HG03571 (cell line): ENCODE data around the gene CISD3.
A peak's percentile ranks its signal among the peaks of the same experiment; 100 is the strongest.

Source experiments
- ATAC-seq: cut with Tn5 transposase; IDR thresholded peaks from one replicate; pipeline ENCODE4 v1.9.1; 2021; ENCODE audit not compliant: unreplicated experiment

Gene CISD3

DNA sequence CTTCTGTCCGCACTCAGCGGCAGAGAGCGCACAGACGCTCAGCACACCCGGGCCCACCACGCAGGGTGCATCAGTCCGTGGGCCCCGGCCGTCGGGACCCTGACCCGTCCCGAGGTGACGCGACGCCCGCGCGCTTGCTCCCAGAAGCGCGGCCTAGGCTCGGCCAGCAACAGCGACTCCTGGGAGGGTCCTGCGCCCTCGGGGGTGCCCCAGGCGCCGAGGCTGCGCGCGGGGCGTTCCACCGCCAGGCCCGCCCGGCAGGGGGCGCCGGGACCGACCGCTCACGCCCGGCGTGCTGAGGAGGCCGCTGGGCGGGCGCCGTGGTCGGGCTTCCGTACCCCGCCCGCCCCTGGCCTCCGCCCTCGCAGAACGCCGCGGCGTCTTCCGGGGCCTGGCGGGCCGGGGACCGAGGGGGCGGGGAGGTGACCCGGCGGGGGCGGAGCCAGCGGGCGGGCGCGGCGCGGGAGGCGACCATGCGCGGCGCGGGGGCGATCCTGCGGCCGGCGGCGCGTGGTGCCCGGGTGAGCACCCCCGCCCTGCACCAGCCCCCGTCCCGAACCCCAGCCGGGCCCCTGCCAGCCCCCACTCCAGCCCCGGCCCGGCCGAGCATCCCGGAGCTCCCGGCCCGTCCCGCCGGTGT lies at the start of gene CISD3:
CISD3 (plus strand) TSS at position 456 of the 640 bp plus-strand sequence; CDS start at position 474, 18 bp downstream.
- ATAC-seq: peak; percentile 67

DNA sequence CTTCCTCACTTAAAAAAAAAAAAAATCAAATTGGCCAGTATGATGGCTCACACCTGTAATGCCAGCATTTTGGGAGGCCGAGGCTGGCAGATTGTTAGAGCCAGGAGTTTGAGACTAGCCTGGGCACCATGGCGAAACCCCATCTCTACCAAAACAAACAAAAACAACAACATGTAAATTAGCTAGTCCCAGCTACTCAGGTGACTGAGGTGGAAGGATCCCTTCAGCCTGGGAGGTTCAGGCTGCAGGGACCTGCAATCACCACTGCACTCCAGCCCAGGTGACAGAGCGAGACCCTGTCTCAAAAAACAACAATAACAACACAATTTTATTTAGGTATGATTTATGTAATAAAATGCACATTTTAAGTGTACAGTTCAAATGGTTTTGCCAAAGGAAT lies 49.0 kb upstream of the CISD3 start:
- no peak for ATAC-seq

- ATAC-seq: no peak
Measured at GRCh38 chr17:38685491-38685890, 44.6 kb upstream of the CISD3 start.

DNA sequence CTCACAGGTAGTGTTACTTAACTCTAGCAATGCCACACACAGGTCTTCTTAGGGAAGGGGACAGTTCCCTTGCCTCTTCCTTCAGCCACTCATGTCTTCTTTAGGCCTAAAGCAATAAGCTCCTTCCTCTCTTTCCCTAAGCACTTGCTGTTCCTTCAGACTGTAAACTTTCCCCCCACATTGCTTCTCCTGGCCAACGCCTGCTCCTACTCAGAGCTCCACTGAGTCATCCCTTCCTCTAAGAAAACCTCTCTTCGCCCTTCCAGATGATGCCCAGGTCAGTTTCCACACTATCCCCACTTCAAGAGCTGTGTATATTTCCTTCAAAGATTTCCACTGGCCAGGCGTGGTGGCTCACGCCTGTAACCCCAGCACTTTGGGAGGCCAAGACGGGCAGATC lies 42.9 kb upstream of the CISD3 start:
- no peak for ATAC-seq

DNA sequence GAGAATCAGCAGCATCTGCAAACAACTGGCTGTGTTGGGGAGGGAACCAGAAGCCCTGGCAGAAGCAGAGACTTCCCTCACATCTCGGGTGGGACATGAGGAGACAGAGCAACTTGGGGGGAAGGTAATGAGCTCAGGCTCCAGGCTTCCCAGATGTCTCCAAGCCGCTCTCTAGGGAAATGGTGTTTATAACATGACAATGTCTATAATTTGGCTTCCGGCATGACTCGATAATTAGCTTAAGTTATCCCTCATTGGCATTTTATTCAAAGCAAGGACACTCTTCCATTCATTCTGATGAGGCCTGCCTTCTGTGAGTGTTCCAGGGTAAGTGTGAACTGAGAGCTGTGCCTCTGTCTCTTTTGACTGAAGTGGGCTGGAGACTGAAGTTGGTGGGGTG lies 39.8 kb upstream of the CISD3 start:
- ATAC-seq: no peak

- ATAC-seq: no peak
Measured at GRCh38 chr17:38691154-38691553, 39.0 kb upstream of the CISD3 start.

GRCh38 chr17:38693700-38694329 lies 36.3 kb upstream of the CISD3 start:
- no peak for ATAC-seq

DNA sequence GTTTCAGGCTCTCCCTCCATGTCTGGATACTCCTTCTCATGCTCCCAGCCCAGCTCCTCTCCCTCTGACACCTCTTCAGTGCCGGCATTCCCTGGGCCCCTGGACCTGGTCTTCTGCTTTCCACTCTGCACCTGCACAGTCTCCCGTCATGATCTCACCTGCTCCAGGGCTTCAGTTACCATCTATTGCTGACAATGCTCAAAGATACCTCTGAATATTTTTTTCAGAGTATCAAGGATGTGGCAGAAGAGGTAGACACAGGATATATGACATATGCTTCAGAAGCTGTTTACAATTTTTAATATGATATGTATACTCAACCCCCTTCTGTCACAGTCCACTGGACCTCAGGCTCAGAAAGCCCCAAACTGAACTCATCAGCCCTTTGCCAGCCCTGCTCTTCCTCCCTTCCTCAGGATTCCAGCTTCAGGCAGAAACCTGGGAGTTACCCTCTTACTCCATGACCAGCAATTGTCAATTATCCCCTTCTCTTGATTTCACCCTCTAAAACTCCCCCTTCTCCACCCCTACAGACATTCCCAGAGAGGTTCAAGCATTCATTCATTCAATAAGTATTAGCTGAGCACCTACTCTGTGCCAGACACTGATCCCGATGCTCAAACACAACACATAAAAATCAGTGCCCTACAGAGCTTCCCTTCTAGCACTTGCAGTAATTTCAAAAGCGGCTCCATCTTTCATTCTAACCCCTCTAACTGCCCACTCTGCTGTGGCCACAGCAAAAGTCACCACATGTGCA lies 32.9 kb upstream of the CISD3 start:
- no peak for ATAC-seq

GRCh38 chr17:38698760-38699159 lies 31.4 kb upstream of the CISD3 start:
- no peak for ATAC-seq

DNA sequence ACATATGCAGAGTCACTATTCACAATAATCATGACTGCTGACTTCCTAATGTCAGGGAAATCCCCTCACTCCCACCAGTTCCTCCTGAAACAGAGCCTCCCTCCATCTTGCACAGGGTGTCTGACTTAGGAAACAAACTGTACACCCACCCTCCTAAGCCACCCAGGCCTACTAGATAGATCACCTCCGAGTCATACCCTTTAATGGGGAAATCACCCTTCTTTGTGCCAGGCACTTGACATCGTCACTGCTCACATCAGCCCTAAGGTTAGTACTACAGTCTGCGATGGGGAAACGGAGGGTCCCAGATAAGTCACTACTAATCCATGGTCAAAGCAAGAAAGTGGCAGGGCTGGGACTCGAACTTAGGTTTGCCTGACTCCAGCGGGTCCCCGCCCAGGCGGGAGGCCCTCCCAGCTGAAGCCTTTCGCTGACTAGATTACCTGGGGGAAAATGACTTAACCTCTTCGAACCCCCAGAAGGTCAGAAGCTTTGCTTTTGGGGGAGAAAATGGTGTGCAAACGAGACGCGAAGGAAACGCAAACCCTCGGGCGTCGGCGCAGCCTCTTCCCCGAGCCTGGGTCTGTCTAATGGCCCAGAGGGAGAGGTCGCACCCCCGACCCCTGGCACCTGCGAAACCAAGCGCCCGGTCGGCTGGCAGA lies 28.5 kb upstream of the CISD3 start:
- no peak for ATAC-seq

- ATAC-seq: no peak
Measured at GRCh38 chr17:38702166-38702915, 27.8 kb upstream of the CISD3 start.

GRCh38 chr17:38702916-38703741 lies 27.0 kb upstream of the CISD3 start:
- ATAC-seq: no peak

- no peak for ATAC-seq
Measured at GRCh38 chr17:38703742-38704605, 26.2 kb upstream of the CISD3 start.

DNA sequence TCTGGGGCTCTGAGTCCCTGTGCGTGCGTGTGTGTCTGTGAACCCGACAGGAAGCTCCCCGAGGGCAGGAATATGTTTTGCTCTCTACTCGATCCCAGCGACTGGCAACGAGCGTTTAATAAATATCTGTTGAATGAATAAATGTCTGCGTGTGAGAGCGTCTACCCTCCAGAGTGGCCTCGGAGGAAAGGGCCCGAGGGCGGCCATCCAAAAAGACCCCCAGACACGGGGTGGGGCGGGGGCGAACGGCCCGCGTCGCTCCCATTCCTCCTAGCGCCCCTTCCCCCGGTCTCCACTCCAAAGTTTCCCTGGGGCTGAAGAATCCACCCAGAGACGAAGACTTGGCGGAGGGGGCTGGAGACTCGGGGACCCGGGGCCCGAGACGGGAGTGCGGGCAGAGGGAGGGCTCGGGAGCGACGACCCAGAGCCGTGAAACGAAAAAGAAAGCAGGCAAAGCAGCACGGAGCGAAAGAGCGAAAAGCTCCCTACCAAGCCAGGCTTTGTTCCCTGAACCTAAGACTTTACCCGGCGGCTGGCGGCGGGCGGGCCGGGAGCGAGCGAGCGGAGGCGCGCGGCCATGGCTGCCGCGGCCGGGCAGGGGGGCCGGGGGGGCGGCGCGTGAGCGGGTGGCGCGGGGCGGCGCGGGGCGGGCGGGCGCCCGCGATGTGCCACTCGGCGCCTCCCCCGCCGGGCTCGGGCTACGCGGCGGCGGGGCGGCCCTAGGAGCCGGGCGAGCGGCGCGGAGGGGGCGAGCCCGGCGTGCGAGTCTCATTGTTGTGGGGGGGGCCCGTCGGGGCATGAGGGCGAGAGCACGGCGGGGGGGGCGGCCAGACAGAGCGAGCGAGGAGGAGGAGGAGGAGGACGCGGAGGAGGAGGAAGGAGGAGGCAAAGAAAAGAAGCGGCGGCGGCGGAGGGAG lies 25.3 kb upstream of the CISD3 start, which contains the start of gene MLLT6:
MLLT6 (plus strand) TSS at position 668 of the 917 bp plus-strand sequence. CDS start 360 bp downstream, outside the sequence.
- no peak for ATAC-seq

DNA sequence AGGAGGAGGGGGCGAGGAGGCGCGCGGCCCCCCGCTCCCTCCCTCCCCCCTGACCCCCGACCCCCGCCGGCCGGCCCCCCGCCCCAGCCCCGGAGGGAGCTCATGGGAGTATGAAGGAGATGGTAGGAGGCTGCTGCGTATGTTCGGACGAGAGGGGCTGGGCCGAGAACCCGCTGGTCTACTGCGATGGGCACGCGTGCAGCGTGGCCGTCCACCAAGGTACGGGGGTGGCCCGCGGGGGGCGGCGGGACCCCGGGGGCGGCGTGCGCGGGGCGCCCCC lies 24.7 kb upstream of the CISD3 start:
- ATAC-seq: no peak

DNA sequence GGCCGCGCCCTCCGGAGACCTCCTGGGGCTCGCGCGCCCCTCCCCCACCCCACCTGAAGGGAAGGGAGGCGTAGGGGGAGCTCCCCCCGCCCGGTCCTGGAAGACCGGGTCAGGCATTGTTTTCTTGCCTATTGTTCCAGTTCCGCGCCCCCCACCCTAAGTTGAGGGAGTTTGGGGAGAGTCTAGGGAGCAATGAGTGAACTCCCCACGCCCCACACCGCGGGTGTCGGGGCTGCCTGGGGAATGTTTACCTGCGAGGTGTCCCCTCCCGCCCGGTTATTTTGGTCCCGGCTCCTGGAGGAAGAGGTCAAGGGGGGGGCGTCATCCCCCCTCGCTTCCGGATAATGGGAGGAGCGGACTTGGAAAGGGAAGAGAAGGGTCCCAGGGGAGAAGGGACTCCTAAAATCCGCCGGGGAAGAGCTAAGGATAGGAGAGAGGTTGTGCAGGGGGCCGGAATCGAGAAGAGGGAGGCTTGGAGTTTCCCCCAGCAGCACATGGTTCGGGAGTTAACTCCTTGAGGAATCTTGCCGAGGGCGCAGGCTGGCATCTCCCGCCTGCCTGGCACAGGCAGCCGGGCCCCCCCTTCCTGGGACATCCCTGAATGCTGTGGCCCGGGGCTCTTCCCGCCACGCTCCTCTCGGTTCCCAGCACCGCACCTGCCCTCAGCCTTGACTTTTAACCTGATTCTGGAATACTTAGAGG lies 24.2 kb upstream of the CISD3 start:
- no peak for ATAC-seq

GRCh38 chr17:38706505-38707216 lies 23.5 kb upstream of the CISD3 start:
- ATAC-seq: no peak
